ENCODE measurements around the gene DPYSL5. TPM values are rescaled to one million over a fixed set of nuclear protein-coding genes. Genes with fewer than 3 reads are reported as not detected.

DPYSL5 gene
- total and polyA plus RNA-seq, 2 of the 8 experiments (the other 6 are each of a cell fraction or from before 2014, with no cell fraction given), result 11.9 to 16.4 TPM

DNA sequence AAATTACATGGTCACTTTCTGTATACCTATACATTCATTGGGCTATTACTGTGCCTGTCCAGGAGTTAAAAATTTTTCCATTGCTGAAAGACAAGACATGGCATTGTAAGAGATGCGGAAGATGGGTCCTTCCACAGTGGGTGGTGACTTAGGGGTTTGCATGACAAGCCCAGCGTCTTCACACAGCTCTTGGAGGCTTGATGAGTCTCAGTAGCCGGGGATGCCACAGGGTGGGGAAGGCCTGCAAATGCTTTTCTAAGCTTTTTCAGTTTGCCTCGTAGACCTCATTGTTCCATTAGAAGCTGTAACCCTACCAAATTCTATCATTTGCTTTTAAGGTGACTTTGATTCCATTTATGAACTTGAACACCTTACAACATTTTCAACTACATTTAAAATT, 104.4 kb downstream of the DPYSL5 start (continued):
- no peak for TF ChIP-seq CHD2 (IDR thresholded peaks at IDR 0.05; ENCODE audit: low read length)
- TF ChIP-seq PHF8 (conservative IDR thresholded peaks at IDR 0.05; ENCODE audit: low read depth, low read length), result no peak
- TF ChIP-seq RAD21 (IDR thresholded peaks at IDR 0.05 in 1 of 2, conservative IDR thresholded peaks at IDR 0.05 in 1 of 2; ENCODE audit: low read depth in 2 of 2, low read length in 2 of 2), result no peak
